Uterus (tissue), 4 donors: ENCODE measurements around the gene CNNM2. TPM values are rescaled to one million over a fixed set of nuclear protein-coding genes. Genes with fewer than 3 reads are reported as not detected.
A peak's percentile ranks its signal among the peaks of the same experiment; 100 is the strongest.
"Not testable (repeated sequence)": the region's sequence is repeated elsewhere in the genome, so short reads cannot be mapped to it uniquely, and the experiment has no call there.

Experiments
- DNase-seq, 2 donors: peaks; one replicate each; pipeline ENCODE4 v3.0.0-alpha.2; 2019 to 2020
- H3K27ac ChIP-seq, 2 donors: fragments of 200-600 bp; sonication (generic); 1 replicate in 1 of 2; 2 replicates in 1 of 2; pipeline ENCODE4 v1.5.1; 2016 to 2018
- H3K27me3 ChIP-seq, 2 donors: fragments of 200-600 bp; sonication (generic); one replicate each; pipeline ENCODE4 v1.5.1; 2018 to 2019; ENCODE audit warnings: control low read depth in 1 of 2
- H3K36me3 ChIP-seq, 2 donors: fragments of 200-600 bp; sonication (generic); one replicate each; pipeline ENCODE4 v1.5.1; 2019; ENCODE audit warnings: control low read depth in 1 of 2
- H3K4me1 ChIP-seq, 2 donors: fragments of 200-600 bp; sonication (generic); one replicate each; pipeline ENCODE4 v1.5.1; 2018 to 2019; ENCODE audit warnings: control low read depth in 1 of 2
- H3K4me3 ChIP-seq, 2 donors: fragments of 200-600 bp; sonication (generic); 1 replicate in 1 of 2; 2 replicates in 1 of 2; pipeline ENCODE4 v1.5.1; 2018 to 2019; ENCODE audit warnings: mild to moderate bottlenecking in 1 of 2
- H3K9me3 ChIP-seq, 2 donors: fragments of 200-600 bp; sonication (generic); one replicate each; pipeline ENCODE4 v1.5.1; 2019; ENCODE audit warnings: control low read depth in 1 of 2
- CTCF ChIP-seq, 4 experiments: fragments of 200-600 bp in 2 of 4; fragments of 450-650 bp in 2 of 4; sonication (generic) in 2 of 4; IDR thresholded peaks; one replicate each; pipeline ENCODE4 v1.5.1; 2016 to 2019; ENCODE audit warnings: antibody characterized with exemption in 4 of 4, mild to moderate bottlenecking in 2 of 4, moderate library complexity in 1 of 4
- POLR2A ChIP-seq, 2 donors: fragments of 450-650 bp; IDR thresholded peaks; one replicate each; pipeline ENCODE4 v1.6.1; 2016; ENCODE audit warnings: antibody characterized with exemption in 2 of 2, mild to moderate bottlenecking in 1 of 2, moderate library complexity in 1 of 2
- intact Hi-C: fragments of 100-400 bp; cut with DNase I; formaldehyde crosslinking; loops from one replicate; pipeline ENCODE4 v1.15.1; 2023; ENCODE audit warnings: low total_unique reads
- total RNA-seq, 4 donors: library from RNA; depleted of rRNA in 3 of 4; stranded (reverse); fragments of >200 nt in 3 of 4; gene quantifications; one replicate each; pipeline versions ENCODE4 v1.1.0 to v1.2.4, GENCODE V29; 2014 to 2023
- donor health status: DM: yes; HTN: yes; CAD: no.

CNNM2 gene
- total RNA-seq, 4 donors from 2014 or later: 5.1 to 11.0 (median 7.4) TPM

- Histone ChIP-seq H3K4me1 (peaks cover 6 to 7% of the 10 kb centered on the region in 2 donors), H3K36me3 (no peaks in the 10 kb centered on the region), H3K4me3 (no peak overlapping the region), H3K27ac (peak overlapping the region; percentile 25 to 40), H3K27me3 (no peaks in the 10 kb centered on the region), H3K9me3 (no peaks in the 10 kb centered on the region)
- TF ChIP-seq POLR2A (IDR thresholded peaks at IDR 0.05) (no peak), CTCF (IDR thresholded peaks at IDR 0.05) (no peak)
- no peak for DNase-seq
- intact Hi-C loops: no loop called here
Observed at GRCh38 chr10:103125323-103126267, 207.5 kb downstream of the CNNM2 start.

- no peak overlapping the region for H3K27ac ChIP-seq
- no peaks in the 10 kb centered on the region for H3K36me3 ChIP-seq
- intact Hi-C loops: no loop called here
- DNase-seq: no peak
- TF ChIP-seq CTCF (IDR thresholded peaks at IDR 0.05) (no peak), POLR2A (IDR thresholded peaks at IDR 0.05) (no peak)
- no peak overlapping the region for H3K4me3 ChIP-seq
- peaks cover 3 to 7% of the 10 kb centered on the region in 2 donors for H3K4me1 ChIP-seq
- H3K9me3 ChIP-seq: no peaks in the 10 kb centered on the region
- no peaks in the 10 kb centered on the region for H3K27me3 ChIP-seq
Observed at GRCh38 chr10:103127241-103127640, 209.1 kb downstream of the CNNM2 start.

GRCh38 chr10:103130180-103130579 lies 212.1 kb downstream of the CNNM2 start:
- intact Hi-C loops: not testable (repeated sequence)

GRCh38 chr10:103130910-103131309 lies 212.8 kb downstream of the CNNM2 start:
- intact Hi-C loops: no loop called here
- Histone ChIP-seq H3K4me3 (no peak overlapping the region), H3K36me3 (no peaks in the 10 kb centered on the region), H3K4me1 (no peaks in the 10 kb centered on the region), H3K27ac (no peak overlapping the region), H3K27me3 (no peaks in the 10 kb centered on the region), H3K9me3 (no peaks in the 10 kb centered on the region)
- TF ChIP-seq POLR2A (IDR thresholded peaks at IDR 0.05) (no peak), CTCF (IDR thresholded peaks at IDR 0.05) (no peak)
- DNase-seq: no peak

More at GRCh38 chr10:103130180-103130579, 212.1 kb downstream of the CNNM2 start:
- H3K36me3 ChIP-seq, H3K9me3 ChIP-seq, H3K4me1 ChIP-seq, DNase-seq, H3K27ac ChIP-seq, H3K27me3 ChIP-seq, H3K4me3 ChIP-seq: not testable (repeated sequence)

GRCh38 chr10:103135168-103135567 lies 217.1 kb downstream of the CNNM2 start:
- H3K4me1 ChIP-seq, DNase-seq, H3K4me3 ChIP-seq, H3K27ac ChIP-seq, H3K9me3 ChIP-seq, intact Hi-C loops, H3K27me3 ChIP-seq, H3K36me3 ChIP-seq: not testable (repeated sequence)

- no peak overlapping the region for H3K27ac ChIP-seq
- no peaks in the 10 kb centered on the region for H3K9me3 ChIP-seq
- TF ChIP-seq POLR2A (IDR thresholded peaks at IDR 0.05) (no peak), CTCF (IDR thresholded peaks at IDR 0.05) (no peak)
Observed at GRCh38 chr10:103139803-103140202, 221.7 kb downstream of the CNNM2 start.

More at GRCh38 chr10:103139803-103140202, 221.7 kb downstream of the CNNM2 start:
- Histone ChIP-seq H3K36me3 (no peaks in the 10 kb centered on the region), H3K4me1 (no peaks in the 10 kb centered on the region), H3K27me3 (no peaks in the 10 kb centered on the region), H3K4me3 (no peak overlapping the region)
- DNase-seq: no peak
- intact Hi-C loops: no loop called here
